SK-N-SH (cell line): ENCODE data around the gene CLTCL1. TPM values are rescaled to one million over a fixed set of nuclear protein-coding genes. Genes with fewer than 3 reads are reported as not detected.

Experiments
- CTCF ChIA-PET: fragments of 300-600, 350-600 bp; formaldehyde crosslinking; extraction: SDS; loops from one replicate; lab custom pipeline; 2021; lab: Yijun Ruan, JAX
- POLR2A ChIA-PET: fragments of 350-600 bp; sonication (Branson Sonifier 250); formaldehyde crosslinking; extraction: SDS; loops from one replicate; lab custom pipeline; 2020; ENCODE audit warnings: antibody characterized with exemption, inconsistent platforms; lab: Yijun Ruan, JAX
- DNase-seq: peaks from one replicate; pipeline ENCODE4 v3.0.0; 2012
- H2AFZ ChIP-seq: fragments of 200-600 bp; sonication (generic); 2 replicates; pipeline ENCODE4 v1.8.1; 2016; ENCODE audit warnings: antibody characterized with exemption, mild to moderate bottlenecking, low read depth
- H3F3A ChIP-seq: fragments of 200-600 bp; sonication (generic); replicated peaks from 2 replicates; pipeline ENCODE3; 2016; ENCODE audit warnings: antibody characterized with exemption, mild to moderate bottlenecking; ENCODE audit not compliant: insufficient read depth
- H3K27ac ChIP-seq, 2 experiments: fragments of 200-500 bp in 1 of 2; fragments of 200-600 bp in 1 of 2; sonication (Bioruptor generic) in 1 of 2; sonication (generic), shearing (Covaris generic) in 1 of 2; 2 replicates each; pipeline versions ENCODE4 v1.5.1 to v1.6.1; 2014 to 2016; ENCODE audit warnings: low read depth in 2 of 2, inconsistent platforms in 1 of 2, low read length in 1 of 2, mild to moderate bottlenecking in 1 of 2, mixed read lengths in 1 of 2
- H3K27me3 ChIP-seq: fragments of 200-600 bp; sonication (generic), shearing (Covaris generic); 2 replicates; pipeline ENCODE4 v1.6.1; 2016; ENCODE audit warnings: mixed run types; ENCODE audit not compliant: insufficient read depth
- H3K36me3 ChIP-seq, 2 experiments: fragments of 200-500 bp in 1 of 2; fragments of 200-600 bp in 1 of 2; sonication (Bioruptor generic) in 1 of 2; sonication (generic) in 1 of 2; replicated peaks in 1 of 2; 2 replicates each; pipeline versions ENCODE3 to v1.5.1; 2014 to 2016; ENCODE audit warnings: low read length in 1 of 2, mild to moderate bottlenecking in 1 of 2; ENCODE audit not compliant: insufficient read depth in 2 of 2, control insufficient read depth in 1 of 2
- H3K4me1 ChIP-seq, 2 experiments: fragments of 200-500 bp in 1 of 2; fragments of 200-600 bp in 1 of 2; sonication (Bioruptor generic) in 1 of 2; sonication (generic), shearing (Covaris generic) in 1 of 2; 2 replicates each; pipeline versions ENCODE4 v1.5.1 to v1.6.1; 2014 to 2016; ENCODE audit warnings: low read depth in 1 of 2, low read length in 1 of 2, mixed run types in 1 of 2; ENCODE audit not compliant: insufficient read depth in 2 of 2, control insufficient read depth in 1 of 2
- H3K4me2 ChIP-seq: fragments of 200-600 bp; sonication (generic), shearing (Covaris generic); 2 replicates; pipeline ENCODE4 v1.6.1; 2017; ENCODE audit warnings: mixed run types
- H3K4me3 ChIP-seq, 2 experiments: fragments of 200-500 bp in 1 of 2; fragments of 200-600 bp in 1 of 2; sonication (Bioruptor generic) in 1 of 2; sonication (generic), shearing (Covaris generic) in 1 of 2; 2 replicates each; pipeline versions ENCODE4 v1.5.1 to v1.8.1; 2014 to 2016; ENCODE audit warnings: low read depth in 2 of 2, inconsistent platforms in 1 of 2, low read length in 1 of 2, mild to moderate bottlenecking in 1 of 2, mixed read lengths in 1 of 2, moderate library complexity in 1 of 2
- H3K79me2 ChIP-seq: fragments of 200-600 bp; sonication (generic); 2 replicates; pipeline ENCODE4 v1.8.1; 2017; ENCODE audit warnings: mild to moderate bottlenecking; ENCODE audit not compliant: insufficient read depth
- H3K9ac ChIP-seq: fragments of 200-600 bp; sonication (generic); 2 replicates; pipeline ENCODE4 v1.6.1; 2017; ENCODE audit warnings: mixed run types
- H3K9me2 ChIP-seq: fragments of 200-600 bp; sonication (generic); 2 replicates; pipeline ENCODE4 v1.6.1; 2017; ENCODE audit warnings: mixed run types
- H3K9me3 ChIP-seq: fragments of 200-600 bp; sonication (generic); 2 replicates; pipeline ENCODE4 v1.6.1; 2017; ENCODE audit warnings: mixed run types, mild to moderate bottlenecking, moderate library complexity
- H4K20me1 ChIP-seq: fragments of 200-600 bp; sonication (generic); 2 replicates; pipeline ENCODE4 v1.6.1; 2017; ENCODE audit warnings: mild to moderate bottlenecking, mixed run types; ENCODE audit not compliant: insufficient read depth
- CHD2 ChIP-seq: fragments of 150-350 bp; IDR thresholded peaks from 2 replicates; pipeline ENCODE4 v1.6.1; 2018; ENCODE audit warnings: low read length; ENCODE audit not compliant: partially characterized antibody
- ELF1 ChIP-seq: IDR thresholded peaks from 2 replicates; pipeline ENCODE4 v1.4.0; 2012
- FOXJ3 ChIP-seq: sonication (generic); formaldehyde crosslinking; IDR thresholded peaks from 2 replicates; pipeline ENCODE4 v1.5.1; 2020; ENCODE audit warnings: mild to moderate bottlenecking, missing genetic modification reagents
- GATA2 ChIP-seq: sonication (generic); formaldehyde crosslinking; IDR thresholded peaks from 2 replicates; pipeline ENCODE4 v1.5.0; 2020; ENCODE audit warnings: mild to moderate bottlenecking, missing genetic modification reagents
- MEF2A ChIP-seq: IDR thresholded peaks from 2 replicates; pipeline ENCODE4 v1.4.0; 2012; ENCODE audit warnings: low read depth, borderline replicate concordance
- MXI1 ChIP-seq: IDR thresholded peaks from 2 replicates; pipeline ENCODE4 v1.6.1; 2012; ENCODE audit warnings: mild to moderate bottlenecking, low read depth, low read length, improper control_type of control experiment
- NFIC ChIP-seq: IDR thresholded peaks from 2 replicates; pipeline ENCODE4 v1.4.0; 2012; ENCODE audit warnings: borderline replicate concordance
- PBX3 ChIP-seq: IDR thresholded peaks from 2 replicates; pipeline ENCODE4; 2012
- POLR2AphosphoS5 ChIP-seq: IDR thresholded peaks from 2 replicates; pipeline ENCODE4 v1.6.1; 2012; ENCODE audit warnings: low read depth, low read length
- RAD21 ChIP-seq: IDR thresholded peaks from 2 replicates; pipeline ENCODE4 v1.6.1; 2012; ENCODE audit warnings: mild to moderate bottlenecking, low read length
- RCOR1 ChIP-seq: fragments of 150-350 bp; IDR thresholded peaks from 2 replicates; pipeline ENCODE4 v1.6.1; 2017; ENCODE audit warnings: antibody characterized with exemption, low read length
- SMC3 ChIP-seq: IDR thresholded peaks from 2 replicates; pipeline ENCODE4 v1.6.1; 2012; ENCODE audit warnings: low read depth, low read length, improper control_type of control experiment
- TEAD4 ChIP-seq: IDR thresholded peaks from 2 replicates; pipeline ENCODE4 v1.4.0; 2012; ENCODE audit warnings: mild to moderate bottlenecking, borderline replicate concordance; ENCODE audit not compliant: insufficient read depth
- USF1 ChIP-seq: IDR thresholded peaks from 2 replicates; pipeline ENCODE4 v1.4.0; 2012; ENCODE audit warnings: low read depth, borderline replicate concordance
- WGBS: methylation state at CpG from one replicate; pipeline ENCODE4 v1.1.6; 2017; ENCODE audit warnings: low lambda C conversion rate; 5-methylcytosine and 5-hydroxymethylcytosine counted together
- polyA plus RNA-seq, 3 experiments: library from polyadenylated mRNA; depleted of rRNA; stranded (reverse); fragments of >200 nt; gene quantifications; 2 replicates each; pipeline ENCODE4 v1.2.3, GENCODE V29; 2012
- TF ChIP-seq, protein P1 (sequence below): IDR thresholded peaks from 2 replicates; pipeline ENCODE4 v1.6.1; 2012; ENCODE audit warnings: mild to moderate bottlenecking, low read depth, low read length, moderate library complexity
- TF ChIP-seq, protein P2 (sequence below): IDR thresholded peaks from 2 replicates; pipeline ENCODE4 v1.4.0; 2012; ENCODE audit warnings: low read depth
- TF ChIP-seq, protein P3 (sequence below): fragments of 150-350 bp; IDR thresholded peaks from 2 replicates; pipeline ENCODE4 v1.6.1; 2016; ENCODE audit warnings: mild to moderate bottlenecking, low read depth, low read length

Gene CLTCL1
- polyA plus RNA-seq, 1 of the 3 experiments (the other 2 are of a cell fraction): 6.7 TPM

DNA sequence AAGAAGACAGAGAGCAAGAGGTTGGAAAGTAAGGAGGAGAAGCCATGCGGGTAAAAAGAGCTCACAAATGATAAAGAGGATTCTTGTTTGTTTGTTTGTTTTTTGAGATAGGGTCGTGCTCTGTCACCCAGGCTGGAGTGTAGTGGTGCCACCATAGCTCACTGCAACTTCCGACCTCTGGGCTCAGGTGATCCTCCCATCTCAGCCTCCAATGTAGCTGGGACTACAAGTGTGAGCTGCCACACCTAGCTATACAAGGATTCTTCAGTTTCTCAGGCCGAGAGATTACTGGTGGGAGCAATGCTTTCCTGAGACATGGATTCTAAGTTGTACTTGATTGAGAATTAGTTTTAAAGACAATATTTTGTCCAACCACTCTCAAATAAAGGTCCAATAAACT is 55.6 kb downstream of the CLTCL1 start:
- no peak overlapping the region for H3K4me2 ChIP-seq
- TF ChIP-seq SMC3 (no peak), GATA2 (CRISPR knock-in tag) (no peak)
- TF ChIP-seq, protein P1, sequence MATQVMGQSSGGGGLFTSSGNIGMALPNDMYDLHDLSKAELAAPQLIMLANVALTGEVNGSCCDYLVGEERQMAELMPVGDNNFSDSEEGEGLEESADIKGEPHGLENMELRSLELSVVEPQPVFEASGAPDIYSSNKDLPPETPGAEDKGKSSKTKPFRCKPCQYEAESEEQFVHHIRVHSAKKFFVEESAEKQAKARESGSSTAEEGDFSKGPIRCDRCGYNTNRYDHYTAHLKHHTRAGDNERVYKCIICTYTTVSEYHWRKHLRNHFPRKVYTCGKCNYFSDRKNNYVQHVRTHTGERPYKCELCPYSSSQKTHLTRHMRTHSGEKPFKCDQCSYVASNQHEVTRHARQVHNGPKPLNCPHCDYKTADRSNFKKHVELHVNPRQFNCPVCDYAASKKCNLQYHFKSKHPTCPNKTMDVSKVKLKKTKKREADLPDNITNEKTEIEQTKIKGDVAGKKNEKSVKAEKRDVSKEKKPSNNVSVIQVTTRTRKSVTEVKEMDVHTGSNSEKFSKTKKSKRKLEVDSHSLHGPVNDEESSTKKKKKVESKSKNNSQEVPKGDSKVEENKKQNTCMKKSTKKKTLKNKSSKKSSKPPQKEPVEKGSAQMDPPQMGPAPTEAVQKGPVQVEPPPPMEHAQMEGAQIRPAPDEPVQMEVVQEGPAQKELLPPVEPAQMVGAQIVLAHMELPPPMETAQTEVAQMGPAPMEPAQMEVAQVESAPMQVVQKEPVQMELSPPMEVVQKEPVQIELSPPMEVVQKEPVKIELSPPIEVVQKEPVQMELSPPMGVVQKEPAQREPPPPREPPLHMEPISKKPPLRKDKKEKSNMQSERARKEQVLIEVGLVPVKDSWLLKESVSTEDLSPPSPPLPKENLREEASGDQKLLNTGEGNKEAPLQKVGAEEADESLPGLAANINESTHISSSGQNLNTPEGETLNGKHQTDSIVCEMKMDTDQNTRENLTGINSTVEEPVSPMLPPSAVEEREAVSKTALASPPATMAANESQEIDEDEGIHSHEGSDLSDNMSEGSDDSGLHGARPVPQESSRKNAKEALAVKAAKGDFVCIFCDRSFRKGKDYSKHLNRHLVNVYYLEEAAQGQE: no peak
- H4K20me1 ChIP-seq: no peaks in the 10 kb centered on the region
- no peak overlapping the region for H3K27ac ChIP-seq
- H3F3A ChIP-seq: no peaks in the 10 kb centered on the region
- ChIA-PET CTCF (interaction anchor here (0.7 to 1.3 kb wide), 4 partner anchors 12 to 63 kb away, joined by 3 read pairs; no protein-coding TSS in a partner anchor), POLR2A (no interaction called here)
- H2AFZ ChIP-seq: no peak overlapping the region
- H3K36me3 ChIP-seq: peaks cover 9 to 31% of the 10 kb centered on the region in 2 experiments
- H3K4me1 ChIP-seq: peaks cover 0 to 9% of the 10 kb centered on the region in 2 experiments; a peak in 2 of 4 replicates
- H3K4me3 ChIP-seq: no peak overlapping the region
- no peak overlapping the region for H3K9ac ChIP-seq
- no peaks in the 10 kb centered on the region for H3K27me3 ChIP-seq
- no peaks in the 10 kb centered on the region for H3K9me3 ChIP-seq
- no peaks in the 10 kb centered on the region for H3K9me2 ChIP-seq
- WGBS: 82% methylated on average over 4 of the region's 4 CpGs
- no peaks in the 10 kb centered on the region for H3K79me2 ChIP-seq
- no peak for DNase-seq

DNA sequence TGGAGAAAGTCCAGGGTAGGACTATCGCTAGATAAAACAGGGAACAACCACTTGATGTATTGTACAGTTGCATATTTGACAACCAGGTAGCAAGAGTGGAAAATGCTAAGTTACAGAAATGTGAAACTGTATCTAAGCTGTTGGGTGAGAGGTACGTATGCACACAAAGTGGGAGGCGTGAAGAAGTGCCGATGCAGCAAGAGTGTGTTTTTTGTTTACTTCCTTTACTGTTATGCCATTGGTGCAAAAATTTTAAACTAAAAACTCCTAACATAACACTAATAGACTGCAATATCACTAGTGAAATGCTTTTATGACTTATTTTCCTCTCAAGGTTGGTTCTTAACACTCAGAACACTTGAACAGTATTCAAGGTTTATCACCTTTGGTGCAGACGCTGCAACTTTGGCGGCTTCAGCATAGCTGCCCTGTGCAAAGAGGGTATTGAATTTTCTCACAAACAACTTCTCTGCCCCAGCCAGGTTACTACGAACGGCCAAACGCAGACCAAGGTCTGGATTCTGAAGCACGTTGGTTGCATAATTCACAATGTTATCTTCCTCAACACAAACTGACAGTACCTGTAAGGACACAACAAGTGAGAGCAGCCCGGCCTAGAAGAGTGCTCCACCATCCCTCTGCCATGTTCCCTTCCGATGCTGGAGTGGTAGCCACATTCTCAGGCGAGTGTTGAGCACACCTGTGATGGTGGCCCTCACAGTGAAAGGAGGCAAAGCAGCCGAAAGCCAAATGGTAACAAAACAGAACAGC is 57.2 kb downstream of the CLTCL1 start:
- no peaks in the 10 kb centered on the region for H3K27me3 ChIP-seq
- no peak overlapping the region for H3K27ac ChIP-seq
- no peaks in the 10 kb centered on the region for H3K9me2 ChIP-seq
- H3K36me3 ChIP-seq: peaks cover 14 to 34% of the 10 kb centered on the region in 2 experiments
- H3K9ac ChIP-seq: no peak overlapping the region
- CTCF ChIA-PET: no interaction called here
- WGBS: 93% methylated on average over 14 of the region's 14 CpGs
- no peak overlapping the region for H3K4me2 ChIP-seq
- H3F3A ChIP-seq: no peaks in the 10 kb centered on the region
- no peaks in the 10 kb centered on the region for H3K79me2 ChIP-seq
- H2AFZ ChIP-seq: no peak overlapping the region
- DNase-seq: no peak
- POLR2A ChIA-PET: no interaction called here
- no peak for TF ChIP-seq MXI1
- no peak for TF ChIP-seq ELF1
- TF ChIP-seq, protein P2, sequence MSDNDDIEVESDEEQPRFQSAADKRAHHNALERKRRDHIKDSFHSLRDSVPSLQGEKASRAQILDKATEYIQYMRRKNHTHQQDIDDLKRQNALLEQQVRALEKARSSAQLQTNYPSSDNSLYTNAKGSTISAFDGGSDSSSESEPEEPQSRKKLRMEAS: no peak
- no peak for TF ChIP-seq PBX3
- TF ChIP-seq GATA2 (CRISPR knock-in tag): no peak
- TF ChIP-seq TEAD4: no peak
- no peak for TF ChIP-seq USF1
- TF ChIP-seq SMC3: no peak
- TF ChIP-seq NFIC: no peak
- TF ChIP-seq, protein P3, sequence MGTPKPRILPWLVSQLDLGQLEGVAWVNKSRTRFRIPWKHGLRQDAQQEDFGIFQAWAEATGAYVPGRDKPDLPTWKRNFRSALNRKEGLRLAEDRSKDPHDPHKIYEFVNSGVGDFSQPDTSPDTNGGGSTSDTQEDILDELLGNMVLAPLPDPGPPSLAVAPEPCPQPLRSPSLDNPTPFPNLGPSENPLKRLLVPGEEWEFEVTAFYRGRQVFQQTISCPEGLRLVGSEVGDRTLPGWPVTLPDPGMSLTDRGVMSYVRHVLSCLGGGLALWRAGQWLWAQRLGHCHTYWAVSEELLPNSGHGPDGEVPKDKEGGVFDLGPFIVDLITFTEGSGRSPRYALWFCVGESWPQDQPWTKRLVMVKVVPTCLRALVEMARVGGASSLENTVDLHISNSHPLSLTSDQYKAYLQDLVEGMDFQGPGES: no peak
- no peak for TF ChIP-seq POLR2AphosphoS5
- no peak for TF ChIP-seq RAD21
- no peak for TF ChIP-seq MEF2A
- no peak for TF ChIP-seq CHD2
- no peak for TF ChIP-seq FOXJ3 (CRISPR knock-in tag)
- TF ChIP-seq RCOR1: no peak
- TF ChIP-seq, all 33 proteins: peak for 0
- no peak overlapping the region for H3K4me3 ChIP-seq
- H4K20me1 ChIP-seq: no peaks in the 10 kb centered on the region
- H3K4me1 ChIP-seq: peaks cover 0 to 11% of the 10 kb centered on the region in 2 experiments; a peak in 2 of 4 replicates
- H3K9me3 ChIP-seq: no peaks in the 10 kb centered on the region
